SKM-1 (cell line): ENCODE measurements around the gene ITIH1.

Source experiments
- DNase-seq: peaks from one replicate; lab custom pipeline; 2025; ENCODE audit not compliant: unreplicated experiment; lab: John Stamatoyannopoulos, UW

ITIH1 gene

DNA sequence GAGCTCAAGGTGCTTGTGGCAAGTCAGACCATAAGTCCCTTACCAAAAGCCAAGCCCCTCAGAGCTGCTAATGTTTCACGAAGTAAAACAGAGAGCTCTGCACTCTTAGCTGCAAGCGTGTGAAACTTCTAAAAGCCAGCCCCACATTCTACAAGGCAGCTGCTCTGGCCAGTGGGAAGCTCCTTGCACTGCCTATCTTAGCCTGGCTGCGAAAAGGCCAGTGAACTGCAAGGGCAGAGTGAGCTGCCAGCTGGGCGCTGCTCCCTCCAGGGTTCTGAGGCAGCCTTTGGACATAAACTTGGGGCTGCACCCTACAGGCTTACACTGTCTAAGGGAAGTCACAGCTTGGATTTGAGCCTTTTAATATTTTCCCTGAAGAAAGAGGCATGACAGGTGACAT, 59.6 kb downstream of the ITIH1 start:
- DNase-seq = no peak

GRCh38 chr3:52838561-52839267, 61.3 kb downstream of the ITIH1 start:
- no peak for DNase-seq

- no peak for DNase-seq
These were observed 61.8 kb downstream of the ITIH1 start for GRCh38 chr3:52839268-52839575.

DNA sequence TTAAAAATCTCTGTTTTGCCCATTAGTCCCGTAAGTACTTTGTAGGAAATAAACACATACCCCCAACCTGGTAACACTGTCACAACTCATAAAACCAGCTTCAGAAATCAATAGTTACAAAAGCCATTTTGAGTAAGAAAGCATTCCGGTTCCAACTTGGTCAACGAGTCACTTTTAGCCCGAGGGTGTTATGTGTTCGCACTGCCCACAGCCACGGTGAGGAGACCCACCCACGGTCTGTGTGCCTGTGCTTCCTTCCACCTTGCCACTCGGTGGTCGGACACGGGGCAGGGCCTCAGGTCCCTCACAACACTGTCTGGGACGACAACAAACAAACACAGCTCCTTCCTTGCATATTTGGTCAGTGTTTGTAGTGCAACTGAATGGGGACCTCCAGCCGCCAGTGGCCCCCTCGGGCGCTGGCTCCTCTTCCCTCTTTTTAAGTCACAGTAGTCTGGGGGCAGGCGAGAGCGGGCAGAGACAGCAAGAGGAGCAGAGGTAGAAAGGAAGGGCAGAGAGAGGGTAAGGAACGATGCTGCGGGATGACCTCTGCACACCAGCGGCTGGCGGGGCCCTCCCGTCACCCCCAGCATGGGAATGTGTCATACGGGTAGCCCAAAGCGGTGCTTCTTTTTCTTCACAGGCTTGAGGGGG, 62.6 kb downstream of the ITIH1 start:
- DNase-seq = no peak

- DNase-seq = no peak
These were observed 64.0 kb downstream of the ITIH1 start for GRCh38 chr3:52841211-52841980.
